OCI-LY1 (cell line): ENCODE results near the gene FAM83F.
A peak's percentile ranks its signal among the peaks of the same experiment; 100 is the strongest.

Experiments used
- H2AFZ ChIP-seq: fragments of 200-600 bp; sonication (generic), shearing (Covaris generic); 2 replicates; pipeline ENCODE4 v1.6.0; 2014; ENCODE audit warnings: antibody characterized with exemption, mild to moderate bottlenecking, low read length
- H3F3A ChIP-seq: fragments of 200-600 bp; sonication (generic), shearing (Covaris generic); 2 replicates; pipeline ENCODE4 v1.6.0; 2014; ENCODE audit warnings: mild to moderate bottlenecking, antibody characterized with exemption, low read length, moderate library complexity; ENCODE audit not compliant: insufficient read depth
- H3K27ac ChIP-seq: fragments of 200-600 bp; sonication (generic); 2 replicates; pipeline ENCODE4 v1.5.1; 2014; ENCODE audit warnings: low read length, mixed run types, mild to moderate bottlenecking, low read depth; ENCODE audit not compliant: poor library complexity, severe bottlenecking
- H3K27me3 ChIP-seq: fragments of 200-600 bp; sonication (generic); 2 replicates; pipeline ENCODE4 v1.6.0; 2014; ENCODE audit warnings: antibody characterized with exemption, mild to moderate bottlenecking, low read length, moderate library complexity; ENCODE audit not compliant: insufficient read depth
- H3K36me3 ChIP-seq: fragments of 200-600 bp; sonication (generic); 2 replicates; pipeline ENCODE4 v1.6.1; 2014; ENCODE audit warnings: mild to moderate bottlenecking, antibody characterized with exemption, low read length, moderate library complexity, mixed read lengths; ENCODE audit not compliant: insufficient read depth
- H3K4me1 ChIP-seq: fragments of 200-600 bp; sonication (generic); 2 replicates; pipeline ENCODE4 v1.5.1; 2014; ENCODE audit warnings: mild to moderate bottlenecking, low read length, moderate library complexity; ENCODE audit not compliant: insufficient read depth, severe bottlenecking
- H3K4me2 ChIP-seq: fragments of 200-600 bp; sonication (generic), shearing (Covaris generic); 2 replicates; pipeline ENCODE4 v1.6.1; 2014; ENCODE audit warnings: low read length
- H3K4me3 ChIP-seq: fragments of 200-600 bp; sonication (generic); 2 replicates; pipeline ENCODE4 v1.5.1; 2014; ENCODE audit warnings: low read length, low read depth, mild to moderate bottlenecking, mixed read lengths; ENCODE audit not compliant: poor library complexity, severe bottlenecking
- H3K79me2 ChIP-seq: fragments of 200-600 bp; shearing (Covaris generic); 2 replicates; pipeline ENCODE4 v1.6.1; 2016; ENCODE audit warnings: mixed run types, low read length, mixed read lengths; ENCODE audit not compliant: insufficient read depth
- H3K9ac ChIP-seq: fragments of 200-600 bp; sonication (generic), shearing (Covaris generic); 2 replicates; pipeline ENCODE4 v1.6.1; 2014; ENCODE audit warnings: mild to moderate bottlenecking, low read length, mixed read lengths
- H3K9me2 ChIP-seq: fragments of 200-600 bp; sonication (generic), shearing (Covaris generic); 2 replicates; pipeline ENCODE4 v1.6.1; 2014; ENCODE audit warnings: low read depth, mild to moderate bottlenecking, low read length, mixed read lengths
- H3K9me3 ChIP-seq: fragments of 200-600 bp; shearing (Covaris generic); 2 replicates; pipeline ENCODE4 v1.6.1; 2014; ENCODE audit warnings: low read length, mixed read lengths
- H4K20me1 ChIP-seq: fragments of 200-600 bp; sonication (generic), shearing (Covaris generic); 2 replicates; pipeline ENCODE4 v1.6.0; 2016; ENCODE audit warnings: mild to moderate bottlenecking, low read length; ENCODE audit not compliant: insufficient read depth
- EZH2 ChIP-seq: fragments of 200-600 bp; sonication (generic), shearing (Covaris generic); IDR thresholded peaks from 2 replicates; pipeline ENCODE4 v1.8.0; 2017; ENCODE audit warnings: borderline replicate concordance, mixed run types, mild to moderate bottlenecking, antibody characterized with exemption, low read length, moderate library complexity, mixed read lengths
- TF ChIP-seq, protein P1 (sequence below): fragments of 200-600 bp; sonication (generic), shearing (Covaris generic); IDR thresholded peaks from 2 replicates; pipeline ENCODE4 v1.5.1; 2017; ENCODE audit warnings: mild to moderate bottlenecking, antibody characterized with exemption, low read length, moderate library complexity, mixed read lengths

The FAM83F gene

DNA sequence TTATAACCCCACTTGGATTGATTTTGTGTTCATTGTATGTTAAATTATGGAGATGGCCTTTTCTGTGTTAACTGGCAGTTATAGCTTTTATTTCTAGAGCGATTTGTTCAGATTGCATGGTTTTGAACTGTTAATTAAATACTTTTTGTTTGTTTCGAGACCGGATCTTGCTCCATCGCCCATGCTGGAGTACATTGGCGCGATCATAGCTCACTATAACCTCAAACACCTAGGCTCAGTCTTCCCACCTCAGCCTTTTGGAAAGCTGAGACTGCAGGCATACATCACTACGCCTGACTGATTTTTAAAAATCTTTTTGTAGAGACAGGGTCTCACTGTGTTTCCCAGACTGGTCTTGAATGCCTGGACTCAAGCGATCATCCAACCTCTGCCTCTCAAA is 77.0 kb downstream of the FAM83F start:
- Histone ChIP-seq H3K36me3 (no peaks in the 10 kb centered on the region), H3K9me3 (no peaks in the 10 kb centered on the region), H2AFZ (no peak overlapping the region), H3K79me2 (peaks cover 73% of the 10 kb centered on the region), H3K9ac (no peak overlapping the region), H3K9me2 (no peaks in the 10 kb centered on the region), H3K27me3 (no peaks in the 10 kb centered on the region), H3K4me1 (peaks cover 24% of the 10 kb centered on the region), H3K4me2 (no peak overlapping the region), H4K20me1 (no peaks in the 10 kb centered on the region), H3F3A (no peaks in the 10 kb centered on the region), H3K4me3 (no peak overlapping the region), H3K27ac (no peak overlapping the region)
- no peak for TF ChIP-seq EZH2
- TF ChIP-seq, protein P1, sequence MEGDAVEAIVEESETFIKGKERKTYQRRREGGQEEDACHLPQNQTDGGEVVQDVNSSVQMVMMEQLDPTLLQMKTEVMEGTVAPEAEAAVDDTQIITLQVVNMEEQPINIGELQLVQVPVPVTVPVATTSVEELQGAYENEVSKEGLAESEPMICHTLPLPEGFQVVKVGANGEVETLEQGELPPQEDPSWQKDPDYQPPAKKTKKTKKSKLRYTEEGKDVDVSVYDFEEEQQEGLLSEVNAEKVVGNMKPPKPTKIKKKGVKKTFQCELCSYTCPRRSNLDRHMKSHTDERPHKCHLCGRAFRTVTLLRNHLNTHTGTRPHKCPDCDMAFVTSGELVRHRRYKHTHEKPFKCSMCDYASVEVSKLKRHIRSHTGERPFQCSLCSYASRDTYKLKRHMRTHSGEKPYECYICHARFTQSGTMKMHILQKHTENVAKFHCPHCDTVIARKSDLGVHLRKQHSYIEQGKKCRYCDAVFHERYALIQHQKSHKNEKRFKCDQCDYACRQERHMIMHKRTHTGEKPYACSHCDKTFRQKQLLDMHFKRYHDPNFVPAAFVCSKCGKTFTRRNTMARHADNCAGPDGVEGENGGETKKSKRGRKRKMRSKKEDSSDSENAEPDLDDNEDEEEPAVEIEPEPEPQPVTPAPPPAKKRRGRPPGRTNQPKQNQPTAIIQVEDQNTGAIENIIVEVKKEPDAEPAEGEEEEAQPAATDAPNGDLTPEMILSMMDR = no peak

DNA sequence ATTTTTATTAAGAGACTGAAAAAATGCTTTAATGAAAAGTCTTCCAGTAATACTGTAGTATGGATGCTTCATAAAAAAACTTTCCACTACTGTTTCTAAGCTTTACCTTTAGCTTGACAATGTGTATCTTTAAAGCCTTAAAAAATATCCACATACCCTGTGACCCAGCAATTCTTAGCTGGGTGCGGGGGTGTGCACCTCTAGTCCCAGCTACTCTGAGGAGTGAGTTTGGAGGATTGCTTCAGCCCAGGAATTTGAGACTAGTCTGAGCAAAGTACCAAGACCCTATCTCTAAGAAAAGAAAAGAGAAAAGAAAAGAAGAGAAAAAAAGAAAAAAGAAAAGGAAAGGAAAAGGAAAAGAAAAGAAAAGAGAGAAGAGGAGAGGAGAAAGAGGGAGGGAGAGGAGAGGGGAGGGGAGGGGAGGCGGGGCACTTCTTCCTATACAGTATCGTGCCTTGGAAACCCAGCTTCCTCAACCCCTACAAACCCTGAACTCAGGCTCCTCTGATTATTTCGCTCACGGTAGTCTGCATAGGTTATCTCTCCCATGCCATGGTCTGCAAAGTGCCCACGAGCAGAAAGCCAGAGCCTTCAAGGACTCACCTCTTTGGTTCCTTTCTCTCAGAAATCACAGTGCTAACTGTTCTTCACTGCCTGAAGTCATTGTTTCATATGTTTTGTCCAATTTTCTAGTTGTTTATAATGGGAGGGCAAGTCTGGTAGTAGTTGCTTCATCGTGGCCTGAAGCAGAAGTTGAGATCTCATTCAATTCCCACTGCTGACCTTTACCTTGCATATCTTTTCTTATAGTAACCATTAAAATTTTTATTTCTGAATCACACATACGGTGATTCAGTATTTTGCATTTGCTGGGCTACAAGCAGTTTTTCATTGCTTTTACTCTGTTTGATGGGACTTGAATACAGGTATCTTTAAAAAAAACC is 82.2 kb downstream of the FAM83F start:
- H3K9me3 ChIP-seq = no peaks in the 10 kb centered on the region
- peaks cover 37% of the 10 kb centered on the region for H3K79me2 ChIP-seq
- H2AFZ ChIP-seq = no peak overlapping the region
- no peaks in the 10 kb centered on the region for H4K20me1 ChIP-seq
- peak overlapping the region; percentile 13; the same call in 1 of the 2 replicates for H3K4me2 ChIP-seq
- no peak overlapping the region for H3K4me3 ChIP-seq
- peak overlapping the region; percentile 43 for H3K27ac ChIP-seq
- peaks cover 20% of the 10 kb centered on the region for H3K4me1 ChIP-seq
- H3K36me3 ChIP-seq = no peaks in the 10 kb centered on the region
- H3K9me2 ChIP-seq = no peaks in the 10 kb centered on the region
- H3K27me3 ChIP-seq = no peaks in the 10 kb centered on the region
- no peak overlapping the region for H3K9ac ChIP-seq
- TF ChIP-seq EZH2 = no peak
- TF ChIP-seq, protein P1 = no peak
- H3F3A ChIP-seq = no peaks in the 10 kb centered on the region

DNA sequence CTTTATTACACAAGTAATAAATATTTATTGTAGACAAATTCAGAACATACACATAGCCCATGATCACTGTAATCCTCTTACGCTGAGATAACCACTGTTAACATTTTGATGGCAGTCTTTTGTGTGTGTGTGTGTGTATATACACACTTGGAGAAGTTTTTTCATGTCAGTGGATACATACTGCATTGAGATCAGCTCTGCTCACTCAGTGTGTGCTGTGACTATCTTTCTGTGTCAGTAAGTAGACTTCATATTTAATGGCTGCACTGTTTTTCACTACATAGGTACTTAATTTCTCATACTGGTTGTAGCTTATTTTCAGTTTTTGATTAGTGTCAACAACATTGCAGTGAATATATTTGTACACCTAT is 82.9 kb downstream of the FAM83F start:
- peaks cover 35% of the 10 kb centered on the region for H3K79me2 ChIP-seq
- no peaks in the 10 kb centered on the region for H3K36me3 ChIP-seq
- H3K27ac ChIP-seq = peak overlapping the region; percentile 43
- TF ChIP-seq, protein P1 = no peak
- no peak for TF ChIP-seq EZH2
- H3K4me1 ChIP-seq = peaks cover 20% of the 10 kb centered on the region
- no peaks in the 10 kb centered on the region for H3K9me2 ChIP-seq
- no peak overlapping the region for H3K9ac ChIP-seq
- no peaks in the 10 kb centered on the region for H3K27me3 ChIP-seq
- H3K9me3 ChIP-seq = no peaks in the 10 kb centered on the region
- H3F3A ChIP-seq = no peaks in the 10 kb centered on the region
- H3K4me3 ChIP-seq = no peak overlapping the region
- no peaks in the 10 kb centered on the region for H4K20me1 ChIP-seq
- H3K4me2 ChIP-seq = no peak overlapping the region
- no peak overlapping the region for H2AFZ ChIP-seq
